NB4 (cell line): ENCODE measurements around the gene LTBP1.

Source experiments
- CTCF ChIP-seq: IDR thresholded peaks from one replicate; pipeline ENCODE4 v1.5.1; 2012; ENCODE audit warnings: low read depth, low read length
- MAX ChIP-seq: IDR thresholded peaks from 2 replicates; pipeline ENCODE4 v1.6.1; 2011; ENCODE audit warnings: low read depth, low read length
- MYC ChIP-seq: IDR thresholded peaks from 2 replicates; pipeline ENCODE4 v1.6.1; 2011; ENCODE audit warnings: low read depth, low read length
- POLR2A ChIP-seq: IDR thresholded peaks from 2 replicates; pipeline ENCODE4 v1.6.1; 2011; ENCODE audit warnings: mild to moderate bottlenecking; ENCODE audit not compliant: insufficient read length; ENCODE audit errors: extremely low read depth

- TF ChIP-seq CTCF (no peak), MAX (no peak), POLR2A (no peak), MYC (no peak)
Observed at GRCh38 chr2:33333433-33333832, 386.7 kb downstream of the LTBP1 start.
